GOT3 (cell line): Measurements from ENCODE around the gene PUM2.

Experiments used
- DNase-seq: peaks from one replicate; lab custom pipeline; 2025; ENCODE audit warnings: mixed read lengths; lab: John Stamatoyannopoulos, UW

PUM2 gene

GRCh38 chr2:20232837-20233207, 117.8 kb downstream of the PUM2 start:
- DNase-seq = no peak

DNA sequence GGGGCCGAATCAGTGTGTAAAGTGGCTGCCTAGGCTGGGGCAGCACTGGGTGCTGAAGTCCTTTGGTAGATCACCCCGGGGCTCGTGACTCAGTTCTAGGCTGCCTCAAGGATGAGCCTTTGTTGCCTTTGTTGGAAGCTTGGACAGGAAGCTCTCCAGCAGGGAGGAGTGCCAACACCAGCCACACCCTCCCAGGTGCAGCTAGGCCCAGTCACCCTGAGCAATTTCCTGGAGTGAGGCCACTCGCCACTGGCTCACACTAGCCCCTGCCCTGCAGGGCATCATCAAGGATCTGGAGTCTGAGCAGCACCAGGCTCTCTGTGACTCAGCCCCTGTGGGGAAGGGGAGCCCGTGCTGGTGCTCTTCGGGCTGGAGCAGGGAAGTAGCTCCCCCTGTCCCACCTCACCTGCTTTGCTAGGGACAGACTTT, 119.0 kb downstream of the PUM2 start:
- DNase-seq = no peak

DNA sequence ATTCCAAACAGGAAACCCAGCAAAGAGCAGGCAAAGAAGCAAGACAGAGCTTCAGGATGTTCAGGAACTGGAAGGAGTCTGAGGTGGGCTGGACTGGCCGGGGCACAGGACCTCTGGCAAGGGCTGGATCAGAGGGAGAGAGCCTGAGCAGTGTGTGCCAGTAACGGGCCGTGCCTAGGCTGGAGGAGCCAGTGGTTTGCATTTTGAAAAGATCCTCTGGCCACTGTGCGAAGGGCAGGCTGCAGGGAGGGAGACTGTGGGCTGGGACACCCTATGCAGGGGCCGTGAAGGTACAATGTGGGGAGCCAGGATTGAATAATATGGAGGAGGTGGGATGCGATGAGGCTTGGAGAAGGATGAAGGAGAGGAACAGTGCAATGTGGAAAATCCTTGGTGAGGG, 119.5 kb downstream of the PUM2 start:
- DNase-seq = no peak

DNA sequence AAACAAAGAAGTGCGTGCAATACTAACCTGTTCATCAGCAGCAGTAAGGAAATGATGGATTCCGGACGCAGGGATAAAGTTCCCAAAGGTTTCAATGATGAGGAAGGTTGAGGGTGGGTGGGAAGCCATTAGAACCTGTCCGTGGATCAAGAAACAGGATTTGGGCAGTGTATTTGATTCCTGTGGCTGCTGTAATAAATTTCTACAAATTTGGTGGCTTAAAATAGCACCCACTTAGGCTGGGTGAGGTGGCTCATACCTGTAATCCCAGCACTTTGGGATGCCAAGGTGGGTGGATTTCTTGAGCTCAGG, 120.6 kb downstream of the PUM2 start:
- no peak for DNase-seq

DNA sequence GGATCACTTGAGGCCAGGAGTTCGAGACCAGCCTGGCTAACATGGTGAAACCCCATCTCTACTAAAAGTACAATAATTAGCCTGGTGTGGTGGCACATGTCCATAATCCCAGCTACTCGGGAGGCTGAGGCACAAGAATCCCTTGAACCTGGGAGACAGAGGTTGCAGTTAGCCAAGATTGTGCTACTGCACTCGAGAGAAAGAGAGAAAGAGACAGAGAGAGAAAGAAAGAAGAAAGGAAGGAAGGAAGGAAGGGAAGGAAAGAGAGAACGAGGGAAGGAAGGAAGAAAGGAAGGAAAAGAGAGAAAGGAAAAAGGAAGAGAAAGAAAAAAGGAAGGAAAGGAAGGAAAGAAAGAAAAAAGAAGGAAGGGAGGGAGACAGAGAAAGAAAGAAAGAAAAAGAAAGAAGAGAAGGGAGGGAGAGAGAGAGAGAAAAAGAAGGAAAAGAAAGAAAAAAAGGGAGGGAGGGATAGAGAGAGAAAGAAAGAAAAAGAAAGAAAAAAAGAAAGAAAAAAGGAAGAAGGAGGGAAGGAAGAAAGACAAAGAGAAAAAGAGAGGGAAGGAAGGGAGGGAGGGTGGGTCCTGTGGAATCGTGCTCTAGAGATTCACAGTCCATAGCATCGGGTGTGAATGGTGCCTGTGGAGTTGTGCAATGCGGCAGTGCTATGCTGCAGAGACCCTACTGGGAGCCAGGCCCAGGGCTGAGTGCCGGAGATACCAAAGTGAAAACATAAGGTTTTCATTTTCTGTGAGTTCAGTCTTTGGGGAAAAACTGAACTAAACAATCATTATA, 121.1 kb downstream of the PUM2 start:
- no peak for DNase-seq

- DNase-seq = no peak
Observed at GRCh38 chr2:20227894-20228505, 122.6 kb downstream of the PUM2 start.

DNA sequence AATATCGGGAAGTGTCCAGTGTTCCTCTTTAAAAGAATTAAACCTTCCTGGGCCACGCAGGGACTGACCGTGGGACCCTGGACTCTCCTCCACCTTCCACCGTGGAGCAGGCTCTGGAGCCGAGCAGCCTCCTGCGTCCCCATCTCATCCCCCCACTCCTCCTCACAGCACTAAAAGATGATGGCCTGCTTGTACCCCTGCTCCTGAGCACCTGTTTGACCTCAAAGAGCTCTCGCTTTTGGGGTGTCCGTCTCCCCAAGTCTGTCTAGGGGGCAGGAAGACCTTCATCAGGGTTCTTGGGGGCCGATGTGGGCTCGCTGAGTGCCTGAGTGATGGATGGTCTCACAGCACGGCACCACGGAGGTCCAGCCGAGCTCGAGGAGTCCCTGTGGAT, 124.5 kb downstream of the PUM2 start:
- no peak for DNase-seq

- DNase-seq = no peak
Observed at GRCh38 chr2:20225294-20226151, 125.1 kb downstream of the PUM2 start.

DNA sequence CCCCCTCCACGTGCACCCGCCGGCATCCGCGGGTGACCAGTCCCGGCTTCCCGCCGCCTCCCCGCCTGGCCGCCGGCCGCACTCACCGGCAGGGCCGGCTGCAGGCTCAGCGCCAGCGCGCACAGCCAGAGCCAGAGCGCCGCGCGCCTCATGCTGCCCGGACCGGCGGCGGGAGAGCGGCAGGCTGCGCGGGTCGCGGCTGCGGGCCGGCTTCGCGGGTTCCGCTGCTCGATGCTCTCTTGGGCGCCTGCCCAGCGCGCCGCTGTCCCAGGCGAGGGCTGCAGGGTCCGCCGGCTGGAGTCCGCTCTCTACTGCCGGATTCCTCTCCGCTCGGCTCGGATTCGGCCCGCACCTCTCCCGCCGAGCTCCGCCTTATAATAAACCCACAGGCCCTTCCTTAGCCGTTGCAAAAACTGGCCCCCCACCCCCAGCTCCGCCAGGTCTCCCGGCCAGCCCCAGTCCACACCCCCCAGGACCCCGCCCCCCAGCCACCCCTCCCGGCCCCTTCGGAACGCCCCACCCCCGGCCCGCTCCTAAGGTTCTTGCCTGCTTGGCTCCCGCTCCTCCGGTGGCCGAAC, 125.8 kb downstream of the PUM2 start, which contains the start of gene SDC1:
TSS of gene SDC1 (minus strand) at position 415 of the 578 bp plus-strand sequence. CDS start at position 152, 263 bp downstream.
- DNase-seq = no peak

GRCh38 chr2:20224164-20224715, 126.4 kb downstream of the PUM2 start:
- no peak for DNase-seq

GRCh38 chr2:20223407-20224163, 127.1 kb downstream of the PUM2 start:
- DNase-seq = no peak

DNA sequence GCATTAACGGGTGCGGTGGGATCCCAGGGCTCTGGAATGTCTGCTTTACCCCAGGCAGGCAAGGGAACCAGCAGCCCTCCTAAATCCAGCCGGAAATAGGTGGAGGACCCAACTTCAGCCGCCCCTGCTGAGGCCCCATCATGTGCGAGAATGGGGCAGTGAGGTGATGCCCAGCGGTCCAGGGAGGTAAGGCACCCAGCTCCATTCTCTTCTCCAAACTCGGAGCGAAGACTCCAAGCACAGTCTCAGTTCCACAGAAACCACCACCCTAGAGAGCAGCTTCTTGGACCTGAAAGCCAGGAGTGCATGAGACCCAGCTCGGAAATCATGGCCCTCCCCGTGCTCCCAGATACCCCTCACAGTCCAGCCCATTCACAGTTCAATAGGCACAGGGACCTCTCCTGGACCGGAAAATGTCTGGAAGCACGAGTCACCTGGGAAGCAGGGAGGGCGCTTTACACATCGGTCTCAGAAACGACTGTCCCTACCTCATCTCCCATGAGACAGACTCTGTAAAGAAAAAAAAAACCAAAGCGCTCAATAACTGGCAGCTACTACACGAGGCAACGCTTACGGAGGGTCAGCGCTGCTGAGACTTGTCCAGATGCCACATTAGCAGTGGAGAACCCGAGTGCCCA, 127.8 kb downstream of the PUM2 start:
- no peak for DNase-seq

- DNase-seq = no peak
Observed at GRCh38 chr2:20222014-20222768, 128.5 kb downstream of the PUM2 start.

GRCh38 chr2:20221555-20221973, 129.1 kb downstream of the PUM2 start:
- DNase-seq = no peak

DNA sequence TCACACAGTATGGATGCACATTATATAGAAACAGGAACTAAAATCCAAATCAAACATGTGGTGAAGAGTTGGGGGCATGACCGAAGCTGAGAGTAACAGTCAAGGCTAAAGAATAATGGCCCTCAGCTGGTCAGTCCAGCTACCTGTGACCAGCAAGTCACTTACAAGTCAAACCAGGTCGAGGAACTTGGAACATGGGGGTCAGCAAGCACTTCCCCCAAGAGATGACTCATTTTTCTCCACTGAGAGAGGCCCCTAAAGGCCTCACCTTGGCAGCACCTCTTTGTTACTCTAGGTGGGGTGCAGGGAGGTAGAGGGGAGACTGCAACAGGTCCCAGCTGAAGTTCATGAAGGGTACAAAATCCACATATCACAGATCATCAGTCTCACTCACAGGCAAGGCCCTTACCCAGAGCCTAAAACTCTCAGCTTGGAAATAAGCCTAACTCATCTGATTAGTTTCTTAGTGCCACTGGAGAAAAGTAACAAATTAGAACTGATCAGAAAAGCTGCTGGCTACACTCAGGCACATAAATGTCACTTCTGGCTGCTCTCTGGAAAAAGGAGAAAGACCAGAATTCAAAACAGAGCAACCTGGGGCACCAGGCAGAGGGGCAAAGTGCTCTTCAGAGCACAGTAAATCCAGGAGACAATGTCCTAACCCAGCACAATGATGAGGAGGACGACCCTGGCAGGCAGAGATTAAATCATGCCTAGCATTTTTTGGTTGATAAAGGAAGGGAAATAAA, 129.7 kb downstream of the PUM2 start:
- no peak for DNase-seq

- DNase-seq = no peak
Observed at GRCh38 chr2:20219763-20220380, 130.8 kb downstream of the PUM2 start.

DNA sequence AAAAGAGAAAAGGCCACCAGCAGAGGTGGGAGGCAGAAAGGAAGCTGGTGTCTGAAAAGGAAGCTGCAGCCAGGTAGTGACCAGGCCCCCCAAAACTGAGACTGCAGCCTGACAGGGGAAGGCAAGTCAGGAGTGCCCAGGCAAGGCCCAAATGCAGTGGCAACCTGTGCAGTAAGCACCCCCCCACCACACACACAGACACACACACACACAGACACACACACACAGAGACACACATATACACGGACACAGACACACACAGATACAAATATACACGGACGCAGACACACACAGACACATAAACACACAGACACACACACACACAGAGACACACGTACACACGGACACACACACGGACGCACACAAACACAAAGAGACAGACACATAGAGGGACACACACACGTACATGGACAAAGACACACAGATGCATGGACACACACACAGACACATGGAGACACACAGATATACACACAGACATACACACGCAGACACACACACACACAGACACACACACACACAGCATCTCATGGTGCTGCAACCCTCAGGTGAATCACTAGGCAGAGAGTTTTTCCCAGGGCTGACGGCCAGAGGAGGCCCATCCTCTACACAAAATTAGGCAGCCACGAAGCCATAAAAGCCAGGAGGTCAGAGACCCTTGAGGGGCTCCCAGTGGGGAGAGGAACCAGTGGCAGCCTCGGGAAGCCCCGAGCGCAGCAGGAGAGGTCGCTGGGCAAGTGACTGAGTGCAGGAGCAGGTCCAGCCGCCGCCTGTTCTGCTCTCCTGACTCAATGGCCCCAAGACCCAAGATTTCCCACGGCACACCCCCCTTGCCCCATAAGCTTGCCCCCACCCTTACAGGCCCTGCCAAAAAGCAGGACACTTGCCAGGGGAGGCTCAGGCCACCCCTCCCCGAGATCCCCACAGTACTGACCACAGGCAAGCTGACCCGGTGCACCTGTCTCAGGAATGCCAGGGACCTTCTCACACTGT, 132.0 kb downstream of the PUM2 start:
- no peak for DNase-seq
